ENCODE measurements around the gene MACF1.
"Not testable (repeated sequence)": the region's sequence is repeated elsewhere in the genome, so short reads cannot be mapped to it uniquely, and the experiment has no call there.

The MACF1 gene, protein sequence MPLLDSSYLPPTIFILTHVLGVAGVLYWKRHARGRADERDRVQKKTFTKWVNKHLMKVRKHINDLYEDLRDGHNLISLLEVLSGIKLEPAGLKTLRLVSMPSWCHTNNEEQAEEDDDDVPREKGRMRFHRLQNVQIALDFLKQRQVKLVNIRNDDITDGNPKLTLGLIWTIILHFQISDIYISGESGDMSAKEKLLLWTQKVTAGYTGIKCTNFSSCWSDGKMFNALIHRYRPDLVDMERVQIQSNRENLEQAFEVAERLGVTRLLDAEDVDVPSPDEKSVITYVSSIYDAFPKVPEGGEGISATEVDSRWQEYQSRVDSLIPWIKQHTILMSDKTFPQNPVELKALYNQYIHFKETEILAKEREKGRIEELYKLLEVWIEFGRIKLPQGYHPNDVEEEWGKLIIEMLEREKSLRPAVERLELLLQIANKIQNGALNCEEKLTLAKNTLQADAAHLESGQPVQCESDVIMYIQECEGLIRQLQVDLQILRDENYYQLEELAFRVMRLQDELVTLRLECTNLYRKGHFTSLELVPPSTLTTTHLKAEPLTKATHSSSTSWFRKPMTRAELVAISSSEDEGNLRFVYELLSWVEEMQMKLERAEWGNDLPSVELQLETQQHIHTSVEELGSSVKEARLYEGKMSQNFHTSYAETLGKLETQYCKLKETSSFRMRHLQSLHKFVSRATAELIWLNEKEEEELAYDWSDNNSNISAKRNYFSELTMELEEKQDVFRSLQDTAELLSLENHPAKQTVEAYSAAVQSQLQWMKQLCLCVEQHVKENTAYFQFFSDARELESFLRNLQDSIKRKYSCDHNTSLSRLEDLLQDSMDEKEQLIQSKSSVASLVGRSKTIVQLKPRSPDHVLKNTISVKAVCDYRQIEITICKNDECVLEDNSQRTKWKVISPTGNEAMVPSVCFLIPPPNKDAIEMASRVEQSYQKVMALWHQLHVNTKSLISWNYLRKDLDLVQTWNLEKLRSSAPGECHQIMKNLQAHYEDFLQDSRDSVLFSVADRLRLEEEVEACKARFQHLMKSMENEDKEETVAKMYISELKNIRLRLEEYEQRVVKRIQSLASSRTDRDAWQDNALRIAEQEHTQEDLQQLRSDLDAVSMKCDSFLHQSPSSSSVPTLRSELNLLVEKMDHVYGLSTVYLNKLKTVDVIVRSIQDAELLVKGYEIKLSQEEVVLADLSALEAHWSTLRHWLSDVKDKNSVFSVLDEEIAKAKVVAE (N-terminal part only)

DNA sequence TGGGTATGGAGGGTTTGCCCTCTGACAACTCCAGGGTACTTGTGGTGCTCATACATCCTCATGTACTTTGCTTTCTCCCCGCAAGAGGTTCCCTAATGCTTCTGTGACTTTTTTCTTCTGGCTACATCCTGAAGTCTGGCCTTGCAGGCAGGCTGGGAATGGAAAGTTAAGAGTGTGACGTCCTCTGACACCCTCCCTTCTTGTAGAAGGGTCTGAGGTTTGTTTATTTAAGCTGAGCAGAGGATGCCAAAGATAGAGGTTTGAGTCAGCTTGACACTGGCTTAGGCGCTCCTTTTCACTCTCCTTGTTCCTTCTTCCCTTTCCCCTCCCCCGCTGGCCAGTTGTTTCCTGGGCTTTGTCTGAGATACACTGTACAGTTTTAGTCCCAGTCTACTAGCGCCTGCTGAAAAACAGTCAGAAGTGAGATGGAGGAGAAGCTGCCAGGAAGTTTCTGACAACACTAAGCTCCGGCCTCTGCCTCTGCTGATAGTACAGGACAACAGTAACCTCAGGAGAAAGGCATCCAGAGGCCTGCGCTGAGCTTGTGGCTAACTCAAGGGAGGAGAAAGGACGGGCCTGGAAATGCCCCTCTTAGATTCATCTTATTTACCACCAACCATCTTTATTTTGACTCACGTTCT is at the start of gene MACF1:
Gene MACF1 (plus strand): TSS at position 255 of the 641 bp plus-strand sequence. CDS start 328 bp downstream, at position 583.
- peak in 10 of 14 donors; percentile 21 to 73 (median 62) for DNase-seq

DNA sequence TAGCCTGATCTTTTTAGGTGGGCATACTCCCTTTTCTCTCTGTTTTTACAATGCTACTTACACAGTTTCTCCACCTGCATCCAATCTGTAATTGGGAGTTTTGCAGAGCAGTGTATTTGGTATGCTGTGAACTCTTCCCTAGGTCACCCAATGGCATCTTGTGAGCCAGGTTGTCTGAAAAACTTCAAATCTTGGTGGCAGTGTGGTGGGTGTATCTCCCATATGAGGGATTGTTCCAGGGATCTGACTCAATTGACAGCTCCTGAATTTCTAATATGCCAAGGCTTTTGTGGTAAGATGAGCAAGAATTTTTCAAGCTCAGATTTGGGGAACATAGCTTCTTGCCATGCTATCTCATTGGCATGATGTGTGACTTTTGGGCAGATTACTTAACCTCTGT is 47.2 kb upstream of the MACF1 start:
- no peak for DNase-seq

GRCh38 chr1:39158327-39159086 is 46.0 kb upstream of the MACF1 start:
- peak in 3 of 14 donors; percentile 11 to 35 (median 13) for DNase-seq

DNA sequence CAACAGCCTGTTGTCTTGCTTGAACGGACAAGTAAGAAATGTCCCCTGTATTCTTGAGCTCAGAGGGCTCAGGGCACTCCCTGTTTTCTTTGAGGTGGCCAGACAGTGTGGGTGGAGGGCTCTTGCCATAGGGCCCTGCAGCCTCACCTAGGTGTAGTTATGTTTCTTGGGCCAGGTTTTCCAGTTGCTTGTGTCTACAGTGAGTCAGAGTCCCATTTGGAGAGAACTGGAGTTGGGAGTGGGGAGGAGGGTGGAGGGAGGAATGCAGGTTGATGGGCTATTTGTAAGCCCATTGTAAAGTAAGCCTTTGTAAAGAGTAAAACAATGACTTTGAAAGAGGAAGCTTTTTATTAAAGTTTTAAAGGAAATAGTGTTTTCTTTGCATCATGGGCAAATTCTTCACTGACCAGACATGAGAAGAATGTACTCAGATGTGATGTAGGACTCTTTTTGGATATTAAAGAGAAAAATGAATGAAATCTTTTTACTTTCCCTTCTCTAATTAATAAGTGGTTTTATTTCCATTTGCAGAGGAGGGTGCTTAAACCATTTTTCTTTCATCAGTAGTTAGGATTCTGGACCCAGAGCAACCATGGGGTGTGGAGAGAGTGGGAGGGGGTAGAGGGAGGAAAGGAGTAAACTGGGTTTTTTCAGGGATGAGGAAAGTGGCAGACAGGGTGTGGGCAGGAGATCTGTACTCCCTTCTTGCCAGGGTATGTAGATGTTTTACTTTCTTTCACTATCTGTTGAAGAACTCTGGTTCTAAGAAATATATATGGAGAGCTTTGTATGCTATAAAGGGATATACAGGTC is 45.1 kb upstream of the MACF1 start:
- no peak for DNase-seq

DNA sequence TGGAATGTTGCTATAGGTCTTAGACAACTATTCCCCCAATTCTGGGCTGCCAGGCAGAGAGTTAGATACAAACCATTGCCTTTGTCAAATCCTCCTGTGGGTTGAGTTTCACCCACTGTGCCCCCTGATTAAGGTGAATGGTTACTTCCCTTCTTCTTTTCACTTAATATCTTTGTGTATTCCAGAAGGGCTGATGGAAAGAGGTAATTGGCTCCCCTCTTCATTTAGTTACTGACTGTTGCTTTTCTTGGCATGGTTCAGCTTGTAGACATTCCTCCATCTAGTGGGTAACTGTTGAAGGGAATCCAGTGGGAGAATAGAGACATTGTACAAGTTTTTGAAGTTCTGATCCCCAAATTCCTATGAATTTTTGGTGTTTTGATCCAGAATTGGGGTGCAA is 43.8 kb upstream of the MACF1 start:
- peak in 1 of 14 donors; percentile 5 for DNase-seq

DNA sequence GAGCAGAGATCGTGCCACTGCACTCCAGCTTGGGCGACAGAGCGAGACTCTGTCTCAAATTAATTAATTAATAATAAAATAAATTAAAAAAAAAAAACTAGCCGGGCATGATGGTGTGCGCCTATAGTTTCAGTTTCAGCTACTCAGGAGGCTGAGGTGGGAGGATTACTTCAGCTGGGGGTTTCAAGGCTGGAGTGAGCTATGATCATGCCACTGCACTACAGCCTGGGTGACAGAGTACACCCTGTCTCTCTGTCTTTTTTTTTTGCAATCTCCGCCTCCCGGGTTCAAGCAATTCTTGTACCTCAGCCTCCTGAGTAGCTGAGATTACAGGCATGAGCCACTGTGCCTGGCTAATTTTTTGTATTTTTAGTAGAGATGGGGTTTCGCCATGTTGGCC is 42.7 kb upstream of the MACF1 start:
- DNase-seq = not testable (repeated sequence)

- DNase-seq = no peak
Measured at GRCh38 chr1:39163469-39163868, 41.0 kb upstream of the MACF1 start.

- DNase-seq = peak in 1 of 14 donors; percentile 1
Measured at GRCh38 chr1:39164256-39164655, 40.2 kb upstream of the MACF1 start.

GRCh38 chr1:39165049-39165448 is 39.4 kb upstream of the MACF1 start:
- peak in 1 of 14 donors; percentile 13 for DNase-seq

DNA sequence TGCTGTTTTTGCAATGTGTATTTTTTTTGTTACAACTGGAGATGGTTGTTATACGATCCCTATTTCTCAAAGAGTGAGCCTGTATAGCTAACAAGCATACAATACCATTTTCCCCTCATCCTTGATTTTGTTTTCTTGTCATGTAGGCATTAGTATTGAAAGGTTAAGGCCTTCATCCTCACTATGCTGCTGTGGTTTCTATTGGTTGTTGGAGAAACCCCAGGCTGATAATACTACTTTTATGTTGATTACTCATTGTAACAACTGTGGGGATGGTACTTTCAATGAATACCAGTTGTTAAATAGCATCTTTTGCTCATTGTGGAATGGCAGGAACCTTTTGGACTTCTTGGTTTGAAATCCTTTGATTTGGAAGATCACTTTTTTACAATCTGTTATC is 39.0 kb upstream of the MACF1 start:
- DNase-seq = no peak

DNA sequence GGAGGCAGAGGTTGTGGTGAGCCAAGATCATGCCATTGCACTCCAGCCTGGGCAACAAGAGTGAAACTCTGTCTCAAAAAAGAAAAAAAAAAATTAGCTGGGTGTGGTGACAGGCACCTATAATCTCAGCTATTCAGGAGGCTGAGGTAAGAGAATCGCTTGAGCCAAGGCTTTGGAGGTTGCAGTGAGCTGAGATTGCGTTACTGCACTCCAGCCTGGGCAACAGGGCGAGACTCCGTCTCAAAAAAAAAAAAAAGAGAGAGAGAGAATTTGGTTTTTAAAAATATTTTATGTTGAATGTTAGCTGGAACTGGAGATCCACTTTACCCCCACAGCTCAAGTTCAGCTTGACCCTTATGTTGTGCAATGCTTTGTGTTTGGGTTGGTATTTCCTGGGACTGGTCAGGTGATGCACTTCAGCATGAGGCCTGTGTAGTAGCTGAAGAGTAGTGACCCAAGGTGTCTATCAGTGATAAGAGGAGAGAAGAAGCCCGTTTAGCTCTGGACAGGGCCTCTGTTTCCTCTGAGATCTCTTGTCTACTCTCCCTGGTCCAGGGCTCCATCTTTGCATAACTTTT is 36.8 kb upstream of the MACF1 start:
- no peak for DNase-seq

GRCh38 chr1:39168301-39169080 is 36.0 kb upstream of the MACF1 start:
- no peak for DNase-seq

DNA sequence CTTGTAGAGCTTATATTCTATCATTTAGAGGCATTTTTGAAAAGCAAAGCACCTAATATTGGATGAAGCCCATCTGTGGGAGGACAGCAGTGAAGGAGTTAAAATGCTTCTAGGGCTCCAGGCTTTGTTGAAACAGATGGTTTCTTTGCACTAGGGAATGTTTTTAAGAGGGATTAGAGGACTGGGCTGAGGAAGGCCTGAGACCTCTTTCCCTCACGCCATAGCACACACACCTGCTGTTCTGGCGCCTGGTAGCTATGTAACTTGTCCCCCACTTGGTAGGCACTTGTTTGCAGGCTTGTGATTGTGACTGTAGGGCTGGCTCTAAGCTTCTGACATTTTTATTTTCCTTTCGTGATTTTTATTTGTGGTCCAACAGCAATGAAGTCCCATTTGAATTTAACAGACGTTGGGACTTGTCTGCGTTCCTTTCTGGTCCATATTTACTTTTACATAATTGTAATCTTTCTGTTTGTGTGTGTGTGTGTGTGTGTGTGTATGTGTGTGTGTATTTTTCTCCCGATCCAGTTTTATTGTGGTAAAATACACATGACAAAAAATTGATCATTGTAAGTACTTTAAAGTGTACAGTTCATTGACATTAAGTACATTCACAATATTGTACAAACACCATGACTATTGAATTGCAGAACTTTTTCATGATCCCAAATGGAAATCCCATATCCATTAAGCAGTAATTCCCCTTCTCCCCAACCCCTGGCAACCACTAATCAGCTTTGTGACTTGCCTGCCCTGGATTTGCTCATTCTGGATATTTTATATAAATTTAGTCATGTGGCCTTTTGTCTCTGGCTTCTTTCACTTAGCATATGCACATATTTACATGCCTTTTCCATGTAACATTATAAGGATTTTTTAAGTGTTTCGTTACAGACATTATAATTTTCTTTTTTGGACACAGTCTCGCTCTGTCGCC is 33.5 kb upstream of the MACF1 start:
- DNase-seq = peak in 1 of 14 donors; percentile 77

DNA sequence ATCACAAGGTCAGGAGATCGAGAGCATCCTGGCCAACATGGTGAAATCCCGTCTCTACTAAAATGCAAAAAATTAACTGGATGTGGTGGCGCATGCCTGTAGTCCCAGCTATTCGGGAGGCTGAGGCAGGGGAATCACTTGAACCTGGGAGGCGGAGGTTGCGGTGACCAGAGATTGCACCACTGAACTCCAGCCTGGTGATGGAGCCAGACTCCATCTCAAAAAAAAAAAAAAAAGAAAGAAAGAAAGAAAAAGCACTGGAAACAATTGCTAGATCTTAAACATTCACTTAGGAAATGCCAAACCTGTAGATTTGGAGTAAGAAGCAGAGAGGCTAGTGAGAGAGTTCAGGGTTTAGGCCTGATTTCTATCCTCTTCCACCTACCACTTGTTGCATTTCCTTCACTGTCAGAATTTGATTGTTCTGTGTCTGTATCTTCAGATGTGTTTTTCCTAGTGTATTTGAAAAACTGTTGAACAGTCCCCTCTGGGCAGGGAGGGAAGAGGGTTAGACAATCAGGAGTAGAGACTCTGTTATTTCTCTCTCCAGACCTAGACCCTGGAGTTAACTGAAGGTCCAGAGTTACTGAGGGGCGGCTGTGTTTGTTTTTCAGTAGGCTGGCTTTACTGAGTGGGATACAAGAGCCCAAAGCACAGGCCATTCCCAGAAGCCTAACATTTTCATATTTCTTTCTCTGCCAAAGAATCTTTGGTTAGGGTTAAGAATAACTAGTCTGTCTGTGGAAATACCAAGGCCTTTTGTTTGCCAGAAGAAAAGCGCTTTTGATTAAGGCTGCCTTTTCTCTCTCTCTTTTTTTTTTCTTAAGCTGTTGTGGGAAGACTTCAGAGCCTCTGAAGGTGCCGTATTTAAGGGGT is 31.1 kb upstream of the MACF1 start:
- DNase-seq = peak in 1 of 14 donors; percentile 53

DNA sequence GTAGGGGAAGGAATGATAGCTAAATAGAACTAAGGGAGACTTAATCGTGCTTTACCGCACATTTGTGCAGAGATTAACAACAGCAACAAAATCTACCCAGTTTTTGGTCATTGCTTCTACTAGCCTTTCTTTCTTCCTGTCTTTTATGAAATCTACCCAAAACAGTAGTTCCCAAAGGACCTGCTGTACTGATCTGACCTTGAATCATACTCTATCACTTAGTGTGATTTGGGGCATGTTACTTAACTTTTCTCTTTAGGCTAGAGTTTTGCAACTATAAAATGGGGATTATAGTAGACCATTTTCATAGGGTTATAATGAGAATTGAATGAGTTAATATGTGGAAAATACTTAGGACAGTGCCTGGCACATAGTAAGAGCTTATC is 30.5 kb upstream of the MACF1 start:
- no peak for DNase-seq

DNA sequence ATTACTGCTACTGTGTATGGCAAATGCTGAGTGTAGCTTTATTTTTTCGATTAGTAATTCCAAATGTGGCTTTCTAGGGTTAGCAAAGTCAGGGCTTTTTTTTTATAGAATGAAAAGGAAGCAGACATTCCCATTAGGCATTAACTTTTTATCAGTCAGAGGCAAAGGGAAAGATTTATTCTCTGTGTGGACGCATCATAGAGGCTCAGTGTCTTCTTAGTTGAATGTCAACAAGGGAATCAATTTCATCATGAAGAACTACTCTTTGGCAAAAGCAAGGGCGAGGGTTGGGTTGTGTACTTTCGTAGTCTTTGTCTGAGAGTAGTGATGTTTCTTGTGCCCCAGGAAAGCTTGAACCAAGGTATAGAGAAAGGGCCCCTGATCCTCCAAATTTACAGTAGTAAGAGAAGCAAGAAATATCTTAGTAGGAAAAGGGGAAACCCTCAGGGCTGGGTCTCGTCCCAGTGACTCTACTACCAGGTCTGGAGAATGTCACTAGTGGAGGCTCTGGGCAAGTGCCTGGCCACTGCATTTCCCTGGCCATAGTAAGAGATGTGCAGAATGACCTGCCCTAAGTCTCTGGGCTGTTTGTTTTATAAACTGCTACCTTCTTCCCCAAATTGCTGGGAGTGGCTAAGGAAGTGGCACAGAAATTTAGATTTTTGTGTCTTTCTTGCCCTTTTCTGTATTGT is 30.0 kb upstream of the MACF1 start:
- DNase-seq = no peak

Data from C1 segment of cervical spinal cord (tissue), 14 donors.